ENCODE measurements around the gene MFSD11. TPM values are rescaled to one million over a fixed set of nuclear protein-coding genes. Genes with fewer than 3 reads are reported as not detected.

Gene MFSD11
- total and polyA plus RNA-seq, 2 of the 4 experiments (the other 2 are of a cell fraction), result 12.3 to 16.1 TPM

- 79% methylated on average over 8 of the region's 14 CpGs; no CpG with 5 or more reads in 1 of the 2 experiments for WGBS, 2 experiments (ENCODE audit: extremely low coverage in 2 of 2, insufficient read length in 1 of 2)
- H3K79me1 ChIP-seq (ENCODE audit: low read depth in 1 of 2, low read length in 2 of 2), result no peaks in the 10 kb centered on the region
- H2AK5ac ChIP-seq (ENCODE audit: low read depth, low read length), result no peak overlapping the region
- intact Hi-C loops (cut with micrococcal nuclease), result no loop called here
- H3K27me3 ChIP-seq (ENCODE audit: control insufficient read depth, insufficient read depth, low read length), result peaks cover 23% of the 10 kb centered on the region
- no peak for TF ChIP-seq NFE2L2 (IDR thresholded peaks at IDR 0.05; ENCODE audit: low read depth, low read length)
- TF ChIP-seq FOS (IDR thresholded peaks at IDR 0.05; ENCODE audit: low read depth, low read length), result no peak
- no peak for TF ChIP-seq ELK1 (IDR thresholded peaks at IDR 0.05; ENCODE audit: borderline replicate concordance, low read depth, low read length)
- TF ChIP-seq CHD1 (IDR thresholded peaks at IDR 0.05; ENCODE audit: low read depth, low read length), result no peak
- no peaks in the 10 kb centered on the region for H3K36me3 ChIP-seq (ENCODE audit: control insufficient read depth, insufficient read depth, low read length)
- no peak overlapping the region for H2BK120ac ChIP-seq (ENCODE audit: low read depth, low read length)
- H3K4me2 ChIP-seq (ENCODE audit: low read depth, low read length), result no peak overlapping the region
- H3K9me3 ChIP-seq (ENCODE audit: control insufficient read depth, insufficient read depth, low read length), result no peaks in the 10 kb centered on the region
- ChIA-PET POLR2A (ENCODE audit: unreplicated experiment) (no interaction called here), CTCF (interaction anchor here (0.8 kb wide), 1 partner anchor 40 kb away, joined by 3 read pairs; no protein-coding TSS in a partner anchor)
- no peak overlapping the region for H2BK20ac ChIP-seq (ENCODE audit: low read depth, low read length)
- DNase-seq (no peak), ATAC-seq (ENCODE audit: low read depth) (no peak)
- no peak overlapping the region for H2AK9ac ChIP-seq (replicated peaks; ENCODE audit: low read depth, low read length, poor library complexity)
- no peak overlapping the region for H2AFZ ChIP-seq (replicated peaks; ENCODE audit: low read length, poor library complexity)
- no peaks in the 10 kb centered on the region for H4K20me1 ChIP-seq (ENCODE audit: insufficient read depth, low read length)
- H4K8ac ChIP-seq (ENCODE audit: low read depth in 2 of 2, low read length in 2 of 2), result no peak overlapping the region
- H4K5ac ChIP-seq (ENCODE audit: low read depth, low read length), result no peak overlapping the region
- H3K18ac ChIP-seq (ENCODE audit: low read depth, low read length), result no peak overlapping the region
- no peak overlapping the region for H3K4me3 ChIP-seq (ENCODE audit: insufficient read depth, low read depth, low read length)
- H3K9me1 ChIP-seq (ENCODE audit: insufficient read depth, low read length), result no peaks in the 10 kb centered on the region
- no peak overlapping the region for H2BK5ac ChIP-seq (ENCODE audit: low read depth, low read length, poor library complexity, severe bottlenecking)
- no peaks in the 10 kb centered on the region for H3K4me1 ChIP-seq (ENCODE audit: control insufficient read depth, insufficient read depth, low read length)
- H3K27ac ChIP-seq (ENCODE audit: insufficient read depth, low read length), result no peak overlapping the region
- H4K91ac ChIP-seq (ENCODE audit: insufficient read depth, low read depth, low read length), result no peak overlapping the region
- H3K4ac ChIP-seq (ENCODE audit: low read depth, low read length), result no peak overlapping the region
- BruUV-seq (replicated peaks), result no TSS peak
- dilution Hi-C loops (cut with HindIII; ENCODE audit: low sequenced_read_pairs, unreplicated experiment), result no loop called here
- H3K56ac ChIP-seq (ENCODE audit: extremely low read depth, insufficient read depth, low read length), result no peak overlapping the region
- no peak overlapping the region for H3K9ac ChIP-seq (ENCODE audit: low read depth, low read length)
- in situ Hi-C loops (cut with MboI; ENCODE audit: low sequenced_read_pairs), result no loop called here
- H3K14ac ChIP-seq (replicated peaks; ENCODE audit: low read depth, low read length), result no peak overlapping the region
- H2BK15ac ChIP-seq (ENCODE audit: low read depth, low read length), result no peak overlapping the region
- H3K23ac ChIP-seq (ENCODE audit: low read depth, low read length), result no peak overlapping the region
These were observed 89.8 kb downstream of the MFSD11 start for GRCh38 chr17:76827736-76828135.

Small RNA genes lying within 50 kb of the gene (microRNA-seq; reads per million reads assigned to microRNA genes)
- gene AC005837.3 (ENCODE audit: insufficient read depth, insufficient read length) (not detected), gene MIR636 (ENCODE audit: unreplicated experiment) (not detected), gene RF02271 (ENCODE audit: insufficient read depth, insufficient read length) (not detected), gene RNU6-97P (ENCODE audit: insufficient read depth, insufficient read length) (not detected), gene RNY4P36 (ENCODE audit: insufficient read depth, insufficient read length) (not detected)

Small RNA genes lying within 50 kb of the gene (small RNA-seq; reads per million reads assigned to genes)
- gene AC005837.3 (0 to 0.04 (median 0) reads per million in 5 experiments), gene RF02271 (0 reads per million in 5 experiments), gene RNU6-97P (0 to 0.34 (median 0) reads per million in 5 experiments), gene RNY4P36 (0 to 40.4 (median 0.08) reads per million in 5 experiments)

Other genes with a start within 250 kb of the MFSD11 start
- gene RHBDF2, start 236.7 kb upstream of the MFSD11 start, total RNA-seq (2012; rRNA removed), result 1.3 and 1.4 TPM in 2 replicates
- 8.3 and 10.0 TPM in 2 replicates for gene RHBDF2, start 236.7 kb upstream of the MFSD11 start, polyA plus RNA-seq (2012; rRNA removed)
- 1.3 and 1.7 TPM in 2 replicates for gene CYGB, start 200.4 kb upstream of the MFSD11 start, total RNA-seq (2012; rRNA removed)
- gene CYGB, start 200.4 kb upstream of the MFSD11 start, polyA plus RNA-seq (2012; rRNA removed), result 2.9 and 3.5 TPM in 2 replicates
- gene PRCD, start 198.1 kb upstream of the MFSD11 start, total RNA-seq (2012; rRNA removed), result under 0.01 TPM in 1 of 2 replicates, not detected in the other
- gene PRCD, start 198.1 kb upstream of the MFSD11 start, polyA plus RNA-seq (2012; rRNA removed), result 0.32 TPM in 2 replicates
- gene ST6GALNAC2, start 152.3 kb upstream of the MFSD11 start, total RNA-seq (2012; rRNA removed), result not detected in 2 replicates
- 0.10 TPM in 1 of 2 replicates, not detected in the other for gene ST6GALNAC2, start 152.3 kb upstream of the MFSD11 start, polyA plus RNA-seq (2012; rRNA removed)
- not detected in 2 replicates for gene ST6GALNAC1, start 94.4 kb upstream of the MFSD11 start, total RNA-seq (2012; rRNA removed)
- not detected in 2 replicates for gene ST6GALNAC1, start 94.4 kb upstream of the MFSD11 start, polyA plus RNA-seq (2012; rRNA removed)
- gene MXRA7, start 27.2 kb upstream of the MFSD11 start, total RNA-seq (2012; rRNA removed), result 169 and 231 TPM in 2 replicates
- gene MXRA7, start 27.2 kb upstream of the MFSD11 start, polyA plus RNA-seq (2012; rRNA removed), result 148 and 168 TPM in 2 replicates
- gene JMJD6, start 11.5 kb upstream of the MFSD11 start, total RNA-seq (2012; rRNA removed), result 24.4 and 31.9 TPM in 2 replicates
- gene JMJD6, start 11.5 kb upstream of the MFSD11 start, polyA plus RNA-seq (2012; rRNA removed), result 30.9 and 33.7 TPM in 2 replicates
- gene METTL23, start 11.3 kb upstream of the MFSD11 start, total RNA-seq (2012; rRNA removed), result 18.8 and 19.7 TPM in 2 replicates
- 32.1 and 36.5 TPM in 2 replicates for gene METTL23, start 11.3 kb upstream of the MFSD11 start, polyA plus RNA-seq (2012; rRNA removed)
- gene SRSF2, start 788 bp upstream of the MFSD11 start, total RNA-seq (2012; rRNA removed), result 71.7 and 98.0 TPM in 2 replicates
- 296 and 441 TPM in 2 replicates for gene SRSF2, start 788 bp upstream of the MFSD11 start, polyA plus RNA-seq (2012; rRNA removed)
- gene MGAT5B, start 130.3 kb downstream of the MFSD11 start, total RNA-seq (2012; rRNA removed), result 0.54 and 0.56 TPM in 2 replicates
- 2.0 and 2.8 TPM in 2 replicates for gene MGAT5B, start 130.3 kb downstream of the MFSD11 start, polyA plus RNA-seq (2012; rRNA removed)

All from IMR-90 (cell line).